ENCODE measurements around the gene JAM2.
"Not testable (repeated sequence)": the region's sequence is repeated elsewhere in the genome, so short reads cannot be mapped to it uniquely, and the experiment has no call there.

The JAM2 gene

DNA sequence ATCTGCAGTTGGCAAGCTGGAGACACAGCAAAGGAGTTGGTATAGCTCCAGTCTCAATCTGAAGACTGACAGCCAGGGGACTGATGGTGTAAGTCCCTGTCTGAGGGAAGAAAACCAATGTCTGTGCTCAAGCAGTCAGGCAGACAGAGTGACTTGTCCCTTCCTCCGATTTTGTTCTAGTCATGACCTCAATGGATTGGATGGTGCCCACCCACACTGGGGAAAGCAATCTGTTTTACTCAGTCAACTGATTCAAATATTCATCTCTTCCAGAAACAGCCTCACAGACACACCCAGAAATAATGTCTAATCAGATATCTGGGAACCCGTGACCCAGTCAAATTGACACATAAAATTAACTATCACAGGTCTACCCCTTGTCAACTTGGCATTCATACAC lies 19.9 kb upstream of the JAM2 start:
- H3K27ac ChIP-seq: no peak overlapping the region
- no peak for DNase-seq (ENCODE audit: low spot score)
- H3K4me3 ChIP-seq: no peak overlapping the region
- TF ChIP-seq, protein P1, sequence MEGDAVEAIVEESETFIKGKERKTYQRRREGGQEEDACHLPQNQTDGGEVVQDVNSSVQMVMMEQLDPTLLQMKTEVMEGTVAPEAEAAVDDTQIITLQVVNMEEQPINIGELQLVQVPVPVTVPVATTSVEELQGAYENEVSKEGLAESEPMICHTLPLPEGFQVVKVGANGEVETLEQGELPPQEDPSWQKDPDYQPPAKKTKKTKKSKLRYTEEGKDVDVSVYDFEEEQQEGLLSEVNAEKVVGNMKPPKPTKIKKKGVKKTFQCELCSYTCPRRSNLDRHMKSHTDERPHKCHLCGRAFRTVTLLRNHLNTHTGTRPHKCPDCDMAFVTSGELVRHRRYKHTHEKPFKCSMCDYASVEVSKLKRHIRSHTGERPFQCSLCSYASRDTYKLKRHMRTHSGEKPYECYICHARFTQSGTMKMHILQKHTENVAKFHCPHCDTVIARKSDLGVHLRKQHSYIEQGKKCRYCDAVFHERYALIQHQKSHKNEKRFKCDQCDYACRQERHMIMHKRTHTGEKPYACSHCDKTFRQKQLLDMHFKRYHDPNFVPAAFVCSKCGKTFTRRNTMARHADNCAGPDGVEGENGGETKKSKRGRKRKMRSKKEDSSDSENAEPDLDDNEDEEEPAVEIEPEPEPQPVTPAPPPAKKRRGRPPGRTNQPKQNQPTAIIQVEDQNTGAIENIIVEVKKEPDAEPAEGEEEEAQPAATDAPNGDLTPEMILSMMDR (IDR thresholded peaks at IDR 0.05): no peak

DNA sequence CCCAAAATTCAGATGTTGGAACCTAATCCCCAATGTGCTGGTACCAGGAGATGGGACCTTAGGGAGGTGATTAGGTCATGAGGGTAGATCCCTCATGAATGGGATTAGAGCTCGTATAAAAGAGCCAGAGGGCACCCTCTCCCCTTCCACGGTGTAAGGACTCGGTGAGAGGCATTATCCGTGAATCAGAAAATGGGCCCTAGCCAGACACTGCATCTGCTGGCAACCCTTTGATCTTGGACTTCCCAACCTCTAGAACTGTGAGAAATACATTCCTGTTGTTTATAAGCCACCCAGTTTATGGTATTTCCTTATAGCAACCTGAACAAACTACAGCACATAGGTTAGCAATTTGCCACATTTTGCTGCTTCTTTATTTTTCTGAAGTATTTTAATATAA lies 14.5 kb upstream of the JAM2 start:
- TF ChIP-seq, protein P1 (IDR thresholded peaks at IDR 0.05): no peak
- Histone ChIP-seq H3K4me3 (no peak overlapping the region), H3K27ac (no peak overlapping the region)
- no peak for DNase-seq (ENCODE audit: low spot score)

- no peak for DNase-seq (ENCODE audit: low spot score)
- TF ChIP-seq, protein P1 (IDR thresholded peaks at IDR 0.05): no peak
- Histone ChIP-seq H3K4me3 (no peak overlapping the region), H3K27ac (no peak overlapping the region)
These were observed 14.0 kb upstream of the JAM2 start for GRCh38 chr21:25625036-25625435.

- not testable (repeated sequence) for H3K27ac ChIP-seq; DNase-seq (ENCODE audit: low spot score); H3K4me3 ChIP-seq
These were observed 13.1 kb upstream of the JAM2 start for GRCh38 chr21:25625776-25626555.

DNA sequence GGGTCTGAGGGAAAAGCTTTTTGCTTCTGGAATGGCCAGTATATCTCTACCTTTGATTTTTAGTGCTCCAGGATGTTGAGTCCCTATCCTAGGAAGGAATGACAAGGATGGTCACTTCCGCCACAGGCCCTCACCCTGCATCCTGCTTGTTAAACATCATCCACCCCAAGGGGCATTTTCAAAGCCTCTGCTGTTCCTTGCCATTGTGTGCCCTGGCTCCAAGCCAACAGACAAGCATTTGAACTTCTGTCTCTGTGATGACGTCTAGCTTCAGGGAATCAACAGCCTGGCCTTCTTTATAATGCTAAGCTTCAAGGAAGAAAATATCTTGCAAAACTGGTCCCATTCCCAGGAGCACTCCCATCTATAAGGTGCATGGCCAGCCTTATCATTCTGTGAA lies 12.3 kb upstream of the JAM2 start:
- Histone ChIP-seq H3K27ac (peak overlapping the region in 1 of 2 donors; percentile 22), H3K4me3 (no peak overlapping the region)
- TF ChIP-seq, protein P1 (IDR thresholded peaks at IDR 0.05): no peak
- no peak for DNase-seq (ENCODE audit: low spot score)

DNA sequence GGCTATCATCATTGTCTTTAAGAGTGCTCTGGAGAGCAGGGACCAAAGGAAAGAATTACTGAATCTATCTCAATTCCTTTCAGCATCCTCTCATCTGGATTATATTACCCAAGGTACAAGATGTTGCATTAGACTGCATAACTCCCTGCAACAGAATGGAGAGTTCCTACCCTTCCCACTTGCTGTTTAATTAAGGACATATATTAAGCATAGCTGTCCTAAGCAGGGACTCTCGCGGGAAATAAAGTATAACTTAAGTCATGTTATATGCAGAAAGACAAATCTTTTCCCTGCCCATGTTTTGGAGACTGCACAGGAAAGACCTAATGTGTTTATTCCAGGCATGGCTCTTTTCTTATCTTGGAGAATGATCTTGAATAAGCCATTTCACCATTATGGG lies 6.8 kb upstream of the JAM2 start:
- no peak for DNase-seq (ENCODE audit: low spot score)
- no peak overlapping the region for H3K27ac ChIP-seq
- no peak overlapping the region for H3K4me3 ChIP-seq
- TF ChIP-seq, protein P1 (IDR thresholded peaks at IDR 0.05): no peak

DNA sequence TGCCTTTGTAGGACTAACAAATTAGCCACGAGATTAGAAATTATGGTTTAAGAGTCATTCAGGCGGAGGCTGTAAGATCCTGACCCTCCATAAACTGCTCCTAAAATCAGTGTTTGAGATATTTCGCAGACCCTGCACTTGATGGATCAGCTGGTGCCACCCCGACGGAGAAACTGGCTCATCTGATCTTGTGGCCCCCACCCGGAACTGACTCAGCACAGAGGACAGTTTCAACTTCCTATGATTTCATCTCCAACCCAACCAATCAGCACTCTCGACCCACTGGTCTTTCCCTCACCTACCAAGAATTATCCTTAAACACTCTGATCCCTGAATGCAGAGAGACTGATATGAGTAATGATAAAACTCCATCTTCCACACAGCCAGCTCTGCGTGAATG lies 3.7 kb upstream of the JAM2 start:
- TF ChIP-seq, protein P1 (IDR thresholded peaks at IDR 0.05): no peak
- Histone ChIP-seq H3K27ac (no peak overlapping the region), H3K4me3 (no peak overlapping the region)
- DNase-seq (ENCODE audit: low spot score): no peak
